ENCODE data around the gene KCND1. TPM values are rescaled to one million over a fixed set of nuclear protein-coding genes. Genes with fewer than 3 reads are reported as not detected.

The KCND1 gene
- total RNA-seq, 1 donor from 2014 or later, result 14.0 TPM

DNA sequence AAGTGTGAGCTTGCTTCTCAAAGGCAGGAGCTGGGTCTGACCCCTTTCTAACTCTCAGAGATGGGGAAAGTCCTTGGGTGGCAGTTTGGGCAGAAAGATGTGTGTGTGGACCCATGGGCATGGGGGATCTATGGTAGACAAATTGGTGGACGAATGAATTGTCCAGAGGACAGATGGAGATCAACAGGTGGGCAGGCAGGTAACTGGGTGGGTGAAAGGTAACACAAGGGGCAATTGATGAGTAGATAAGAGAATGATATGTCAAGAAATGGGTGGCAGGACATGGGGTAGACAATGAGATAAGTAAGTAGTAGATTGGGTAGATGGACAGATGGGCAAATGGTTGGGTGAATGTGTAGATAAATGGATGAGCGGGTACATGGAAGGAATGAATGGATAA lies 2.9 kb upstream of the KCND1 start:
- no peak for DNase-seq (ENCODE audit: low read depth)

DNA sequence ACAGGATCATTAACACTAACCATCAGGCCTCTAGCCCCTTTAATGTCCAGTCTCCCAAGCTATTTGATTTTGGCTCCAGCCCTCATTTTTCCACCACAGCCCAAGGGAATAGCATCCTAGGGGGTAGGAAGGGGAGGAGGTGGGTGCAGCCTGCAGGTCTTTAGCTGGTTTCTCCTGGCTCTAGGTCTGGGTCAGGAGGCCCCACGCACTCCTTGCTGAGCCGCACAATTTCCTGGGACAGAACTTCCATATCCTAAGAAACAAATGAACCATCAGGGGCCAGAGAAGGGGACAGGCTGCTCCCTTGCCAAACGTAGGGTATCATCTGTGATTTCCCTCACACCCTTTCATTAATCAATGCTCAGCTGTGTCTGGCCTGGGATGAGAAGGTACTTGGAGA lies 2.4 kb upstream of the KCND1 start:
- DNase-seq (ENCODE audit: low read depth), result no peak

DNA sequence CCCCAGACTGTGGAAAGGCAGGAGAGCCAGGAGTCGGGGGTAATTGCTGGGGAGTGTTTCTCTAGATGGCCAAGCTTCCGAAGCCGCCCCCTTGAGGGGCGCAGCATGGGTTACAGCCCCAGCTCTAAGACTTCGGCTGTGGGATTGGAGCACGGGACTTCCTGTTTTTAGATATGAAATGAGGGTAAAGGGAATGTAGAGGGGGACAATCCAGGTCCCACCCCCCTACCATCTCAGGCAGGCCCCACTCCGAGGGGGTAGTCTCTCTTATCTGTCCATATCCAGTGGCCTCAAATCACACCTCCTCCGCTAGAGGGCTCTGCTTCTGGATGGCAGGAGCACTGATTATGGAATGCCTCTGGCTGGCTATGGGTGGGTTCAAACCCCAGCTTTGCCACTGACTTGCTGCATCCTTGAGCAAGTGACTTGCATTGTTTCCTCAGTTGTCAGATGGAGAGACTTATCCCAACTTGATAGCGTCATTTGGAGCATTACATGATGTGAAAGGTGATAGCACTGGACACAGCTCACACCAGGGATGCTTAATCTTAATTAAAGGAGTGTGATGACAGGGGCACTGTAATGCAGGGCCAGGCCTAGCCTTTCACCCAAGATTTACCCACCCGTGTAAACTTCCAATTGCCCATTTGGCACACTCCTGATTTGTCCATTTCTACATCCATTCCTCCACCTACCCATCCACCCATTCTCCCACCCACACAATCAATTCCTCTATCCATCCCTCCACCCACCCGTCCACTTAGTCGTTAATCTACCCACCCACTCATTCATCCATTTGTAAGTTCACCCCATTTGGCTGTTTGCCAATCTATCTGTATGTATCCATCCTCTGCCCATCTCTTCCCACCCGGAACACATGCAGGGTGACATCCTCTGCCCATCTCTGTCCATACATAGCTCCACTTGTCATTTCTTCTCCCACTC lies 848 bp upstream of the KCND1 start:
- DNase-seq (ENCODE audit: low read depth), result peak; percentile 33

DNA sequence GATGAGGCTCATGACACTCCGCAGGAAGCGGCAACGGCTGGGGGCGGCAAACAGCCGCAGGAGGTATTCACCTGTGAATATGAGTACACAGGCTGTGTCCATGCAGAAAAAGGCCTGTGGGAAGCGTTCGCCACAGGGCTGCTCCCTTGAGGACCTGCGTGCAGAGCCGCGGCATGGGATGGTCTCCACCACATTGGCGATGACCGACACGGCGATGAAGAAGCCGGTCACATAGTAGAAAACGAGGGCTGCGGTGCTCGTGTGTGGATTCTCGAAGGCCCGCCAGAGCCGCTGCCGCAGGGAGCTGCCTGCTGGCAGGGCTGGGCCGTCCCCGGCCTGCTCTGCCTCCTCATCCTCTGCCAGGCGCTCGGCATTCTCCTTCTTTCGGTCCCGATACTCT lies 2.2 kb downstream of the KCND1 start:
- DNase-seq (ENCODE audit: low read depth), result no peak

DNA sequence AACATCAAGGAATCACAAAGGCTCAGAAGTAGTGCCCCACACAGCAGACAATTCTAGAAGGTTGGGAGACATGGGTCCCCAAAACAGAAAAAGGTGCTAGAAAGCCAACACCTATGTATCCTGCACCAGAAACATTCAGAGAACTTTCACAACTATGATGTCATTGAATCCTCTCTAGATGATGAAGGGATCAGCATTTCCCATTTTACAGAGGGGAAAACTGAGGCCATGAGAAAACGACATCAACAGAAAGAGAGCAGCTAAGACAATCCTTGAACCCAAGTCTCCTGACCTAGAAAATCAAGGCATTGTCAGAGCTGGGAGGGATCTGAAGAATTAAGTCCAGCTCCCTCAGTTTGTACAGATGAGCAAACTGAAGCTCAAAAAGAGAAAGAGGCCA lies 3.3 kb downstream of the KCND1 start:
- no peak for DNase-seq (ENCODE audit: low read depth)

DNA sequence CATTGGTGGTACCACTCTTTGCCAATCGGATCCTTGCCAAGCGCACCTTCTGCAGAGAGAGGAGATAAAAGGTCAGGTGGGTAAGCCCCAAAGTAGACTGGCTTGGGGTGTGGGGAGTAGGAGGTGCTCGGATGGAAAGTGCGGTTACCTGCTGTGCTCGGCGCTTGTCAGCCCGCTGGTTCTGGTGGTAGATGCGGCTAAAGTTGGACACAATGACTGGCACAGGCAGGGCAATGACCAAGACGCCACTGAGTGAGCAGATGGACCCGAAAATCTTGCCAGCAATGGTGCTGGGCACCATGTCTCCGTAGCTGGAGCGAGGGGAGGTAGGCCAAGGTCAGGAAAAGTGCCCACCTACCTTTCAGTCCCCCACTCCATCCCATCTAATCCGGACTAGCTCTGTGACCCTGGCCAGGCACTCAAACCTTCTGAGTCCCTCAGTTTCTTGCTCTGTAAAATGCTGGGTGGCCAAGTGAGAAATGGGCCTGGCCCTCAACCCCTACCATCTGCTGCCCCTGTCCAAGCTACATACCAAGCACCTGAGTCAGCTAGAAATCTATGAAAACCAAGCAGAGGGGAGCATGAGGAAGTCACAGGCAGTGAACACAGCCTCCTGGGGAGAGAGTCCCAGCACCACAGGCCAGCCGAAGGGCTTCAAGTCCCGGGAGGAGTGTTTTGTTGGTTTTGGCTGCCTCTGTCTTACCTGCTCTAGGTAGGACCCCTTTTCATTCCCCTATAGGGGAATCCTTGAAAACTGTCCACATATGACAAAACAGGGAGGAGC lies 4.7 kb downstream of the KCND1 start:
- peak; percentile 66 for DNase-seq (ENCODE audit: low read depth)

DNA sequence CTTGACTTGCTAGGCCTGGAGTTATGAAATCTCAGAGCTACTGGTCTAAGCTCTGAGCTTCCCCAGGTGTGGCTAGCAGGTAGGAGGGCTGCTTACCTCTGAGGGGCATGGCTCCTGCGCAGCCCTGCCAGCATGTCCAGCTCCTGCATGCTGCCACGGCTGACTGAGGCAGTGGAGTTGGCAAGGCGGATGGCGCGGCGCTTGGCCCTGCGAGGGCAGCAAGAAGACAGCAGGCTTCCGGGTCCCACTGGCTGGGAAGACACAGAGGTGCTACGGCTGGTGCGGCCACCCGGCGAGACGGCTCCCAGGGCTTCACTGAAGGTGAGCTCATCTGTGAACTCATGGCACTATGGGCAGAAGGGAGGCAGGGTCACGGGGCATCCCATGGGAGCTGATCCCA lies 5.7 kb downstream of the KCND1 start:
- no peak for DNase-seq (ENCODE audit: low read depth)

DNA sequence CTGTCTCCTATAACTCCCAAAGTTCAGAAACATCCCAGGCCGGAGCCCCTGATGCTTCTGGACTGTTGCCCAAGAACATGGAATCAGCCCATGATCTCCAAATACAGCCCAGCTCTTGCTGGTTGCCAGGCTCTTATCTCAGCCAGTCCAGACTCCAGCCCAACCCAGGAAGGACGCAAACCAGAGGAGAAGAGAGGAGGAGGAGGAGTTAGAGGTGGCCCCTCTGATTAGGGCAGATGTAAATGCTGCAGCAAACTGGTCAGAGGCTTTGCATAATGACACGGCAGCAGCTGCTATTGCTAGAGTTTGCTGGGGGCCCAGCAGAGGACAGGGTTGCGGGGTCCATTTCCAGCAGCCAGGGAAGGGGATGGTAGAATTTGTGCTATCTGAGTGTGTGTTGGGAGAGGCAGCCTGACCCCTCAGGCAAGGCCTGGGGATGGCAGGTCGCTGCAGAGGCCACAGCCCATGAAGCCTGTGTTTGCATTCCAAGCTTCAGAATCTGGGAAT lies 10.0 kb downstream of the KCND1 start:
- no peak for DNase-seq (ENCODE audit: low read depth)

DNA sequence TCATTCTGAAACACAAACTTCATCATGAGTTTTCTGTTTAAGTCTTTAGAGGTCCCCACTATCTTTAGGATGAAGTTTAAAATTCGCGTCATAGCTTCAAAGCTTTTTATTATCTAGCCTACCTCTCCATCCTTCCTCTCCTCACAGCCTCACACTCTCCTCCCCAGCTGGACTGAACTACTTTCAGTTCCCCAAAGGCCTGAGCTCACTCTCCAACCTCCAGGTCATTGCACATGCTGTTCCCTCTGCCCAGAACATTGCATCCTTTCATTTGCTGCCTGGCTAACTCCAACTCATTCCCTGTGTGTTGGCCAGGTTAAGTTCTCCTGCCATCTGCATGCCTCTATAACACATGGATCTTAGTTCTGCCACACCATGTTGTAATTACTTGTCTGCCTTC lies 11.4 kb downstream of the KCND1 start:
- no peak for DNase-seq (ENCODE audit: low read depth)

DNA sequence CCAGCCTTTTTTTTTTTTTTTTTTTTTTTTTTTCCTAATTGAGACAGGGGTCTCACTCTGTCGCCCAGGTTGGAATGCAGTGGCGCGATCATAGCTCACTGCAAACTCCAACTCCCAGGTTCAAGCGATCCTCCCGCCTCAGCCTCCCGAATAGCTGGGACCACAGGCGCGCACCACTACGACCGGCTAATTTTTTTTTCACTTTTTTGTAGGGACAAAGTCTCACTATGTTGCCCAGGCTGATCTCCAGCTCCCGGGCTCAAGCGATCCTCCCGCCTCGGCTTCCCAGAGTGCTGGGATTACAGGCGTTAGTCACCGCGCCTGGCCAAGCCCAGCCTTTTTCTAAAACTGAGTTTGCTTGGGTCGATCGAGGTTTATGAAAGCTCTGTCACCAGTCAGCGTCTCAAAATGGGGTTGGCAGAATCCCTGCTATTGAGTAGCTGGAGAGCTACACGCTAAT lies 13.0 kb downstream of the KCND1 start:
- DNase-seq (ENCODE audit: low read depth), result peak; percentile 37

DNA sequence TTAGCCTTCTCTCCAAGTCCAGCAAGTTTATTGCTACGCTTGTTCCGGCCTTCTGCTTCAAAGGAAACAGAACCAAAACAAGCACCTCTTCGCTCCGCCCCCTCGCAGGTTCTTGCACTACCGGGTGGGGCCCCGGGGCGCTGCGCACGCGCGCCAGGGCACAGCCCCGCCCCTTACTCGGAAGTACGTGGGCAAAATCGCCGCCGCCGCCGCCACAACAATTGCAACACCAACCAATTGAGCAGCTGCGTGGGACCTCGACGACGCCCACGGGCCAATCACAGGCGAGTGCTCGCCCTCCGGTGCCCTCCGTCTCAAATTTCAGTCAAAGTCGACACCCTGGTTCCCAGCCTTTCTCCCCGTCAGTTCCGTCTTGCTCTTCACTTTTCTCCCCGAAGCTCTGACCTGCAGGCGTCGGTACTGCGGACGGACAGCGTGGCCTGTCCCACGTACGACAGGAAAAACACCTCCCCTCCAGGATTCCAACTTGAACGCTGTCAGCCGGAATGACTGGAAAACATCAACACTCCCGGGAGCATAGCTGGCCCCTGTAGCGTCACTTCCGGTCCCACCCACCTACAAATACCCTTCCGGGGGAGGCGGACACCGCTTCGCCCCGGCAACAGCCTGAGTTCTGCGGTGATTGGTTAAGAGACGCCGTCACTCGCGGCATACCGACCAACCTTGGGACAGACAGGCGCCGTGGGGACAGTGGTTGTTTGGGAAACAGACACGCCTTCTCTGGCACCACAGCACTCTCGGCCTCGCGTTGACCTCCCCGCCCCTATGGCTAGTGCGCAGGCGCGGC lies 13.6 kb downstream of the KCND1 start:
- DNase-seq (ENCODE audit: low read depth), result peak; percentile 94

DNA sequence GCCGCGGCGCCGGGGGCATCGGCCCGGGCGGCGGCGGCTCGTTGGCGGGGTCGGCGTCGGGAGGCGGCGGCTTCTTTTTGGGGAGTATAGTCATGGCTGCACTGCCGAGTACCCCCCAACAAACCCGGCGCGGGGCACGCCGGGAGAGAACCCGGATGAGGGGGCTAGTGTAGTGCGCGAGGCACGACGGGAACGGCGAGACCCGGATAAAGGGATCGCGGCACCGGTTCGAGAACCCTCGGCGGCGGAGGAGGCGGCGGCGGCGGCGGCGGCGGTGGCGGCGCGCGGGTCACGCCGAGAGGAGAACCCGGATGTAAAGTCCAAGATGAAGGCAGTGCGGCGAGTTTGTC lies 14.2 kb downstream of the KCND1 start, which contains the start of gene OTUD5:
Gene OTUD5, minus strand, starts transcription at position 131 of the 350 bp plus-strand sequence. Its CDS starts 37 bp downstream, at position 94.
- DNase-seq (ENCODE audit: low read depth), result no peak

DNA sequence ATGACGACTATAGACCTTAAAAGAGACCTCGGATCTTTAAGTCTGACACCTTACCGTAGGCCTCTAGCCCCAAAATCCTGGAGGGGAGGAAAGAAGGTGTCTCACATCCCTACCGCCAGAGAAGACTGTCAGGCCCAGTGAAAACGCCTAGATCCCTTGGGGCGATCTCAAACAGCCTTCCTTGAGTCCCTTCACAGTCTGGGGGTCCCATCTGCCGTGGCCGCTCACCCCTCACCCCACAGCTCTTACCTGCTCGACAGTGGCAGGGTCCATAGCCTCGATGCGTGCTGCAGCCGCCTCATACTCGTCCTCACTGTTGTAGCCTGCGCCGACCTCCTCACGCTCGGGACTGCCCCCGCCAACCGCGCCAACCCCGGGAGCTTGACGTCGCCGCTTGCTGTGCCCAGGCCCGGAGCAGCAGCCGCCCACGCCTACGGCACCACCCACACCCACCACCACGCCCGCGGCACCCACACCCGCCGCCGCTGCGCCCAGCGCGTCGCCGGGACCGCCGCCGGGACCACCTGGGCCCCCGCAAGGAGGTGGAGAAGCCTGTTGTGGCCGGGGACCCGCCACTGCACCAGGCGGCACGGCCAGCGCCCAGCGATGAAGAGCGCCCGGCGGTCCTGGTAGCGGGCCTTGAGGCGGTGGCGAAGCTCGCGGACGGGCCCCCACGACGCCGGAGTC lies 14.8 kb downstream of the KCND1 start:
- DNase-seq (ENCODE audit: low read depth), result no peak

DNA sequence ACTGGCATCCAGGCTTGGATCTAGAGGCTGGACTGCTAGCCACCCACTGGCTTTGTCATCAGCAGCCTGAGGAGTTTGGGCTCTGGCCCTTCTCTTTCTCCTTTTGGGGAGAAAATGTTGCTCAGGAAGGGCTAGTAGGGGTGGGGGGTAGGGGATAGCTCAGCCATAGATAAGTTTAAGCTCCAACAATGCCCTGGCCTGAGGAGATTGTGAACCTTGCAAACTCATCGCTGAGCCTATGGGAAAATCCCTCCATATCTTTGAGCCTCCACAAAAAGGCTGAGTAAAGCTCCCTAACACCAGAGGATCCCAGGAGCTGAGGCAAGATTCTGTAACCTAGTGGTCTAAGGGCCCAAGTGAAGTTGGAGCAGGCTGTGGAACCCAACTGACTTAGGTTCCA lies 23.1 kb downstream of the KCND1 start:
- no peak for DNase-seq (ENCODE audit: low read depth)

DNA sequence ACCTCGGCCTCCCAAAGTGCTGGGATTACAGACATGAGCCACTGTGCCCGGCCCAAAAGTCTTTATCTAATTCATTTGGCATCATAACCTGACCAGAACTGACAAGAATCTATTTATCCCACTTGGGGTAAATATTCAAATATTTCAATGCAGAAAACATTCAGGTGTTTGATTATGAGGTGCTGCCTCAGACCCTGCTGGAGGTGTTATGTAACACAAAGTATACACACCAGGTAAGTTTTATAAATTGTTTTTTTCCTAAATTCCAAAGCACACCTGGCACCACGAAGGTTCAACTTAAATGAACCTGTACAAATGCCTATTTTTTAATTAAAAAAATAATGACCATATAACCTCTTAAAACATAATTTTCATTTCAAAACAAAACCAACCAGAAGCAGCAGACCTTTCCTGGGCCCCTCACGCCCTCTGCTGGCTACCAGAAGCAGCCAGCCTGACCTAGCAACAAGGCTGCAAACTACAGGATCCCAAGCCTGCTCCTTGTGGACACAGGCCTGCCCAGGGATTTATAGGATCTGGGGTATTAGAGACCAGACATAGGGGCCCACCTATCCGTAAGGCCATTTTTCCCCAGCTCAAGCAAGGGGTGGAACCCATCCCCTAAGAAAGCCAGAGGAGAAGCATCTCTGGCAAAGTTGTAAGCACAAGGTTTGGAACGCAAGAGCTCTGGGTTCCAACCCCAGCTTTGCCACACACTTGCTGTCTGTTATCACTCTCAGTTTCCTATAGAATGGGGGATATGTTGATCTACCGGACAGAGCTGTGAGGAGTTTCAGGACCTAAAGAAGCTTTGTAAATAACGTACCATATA lies 25.9 kb downstream of the KCND1 start:
- peak; percentile 23 for DNase-seq (ENCODE audit: low read depth)

DNA sequence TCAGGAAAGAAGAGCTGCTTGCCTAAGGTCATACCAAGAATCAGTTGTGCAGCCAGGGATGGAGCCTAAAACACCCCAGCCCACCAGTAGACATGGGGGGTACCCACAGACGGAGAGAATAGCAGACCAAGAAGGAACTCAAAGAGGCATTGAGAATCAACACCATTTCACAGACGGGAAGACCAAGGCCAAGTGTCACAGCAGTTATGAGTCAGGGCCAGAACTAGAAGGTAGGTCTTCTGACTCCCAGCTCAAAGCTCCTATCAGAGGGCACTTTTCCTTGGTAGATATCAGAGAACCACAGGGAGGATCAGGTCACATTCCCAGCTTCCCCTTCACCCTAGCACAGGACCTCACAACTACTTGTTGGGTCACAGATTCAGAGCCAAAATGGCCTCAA lies 28.7 kb downstream of the KCND1 start:
- DNase-seq (ENCODE audit: low read depth), result no peak

DNA sequence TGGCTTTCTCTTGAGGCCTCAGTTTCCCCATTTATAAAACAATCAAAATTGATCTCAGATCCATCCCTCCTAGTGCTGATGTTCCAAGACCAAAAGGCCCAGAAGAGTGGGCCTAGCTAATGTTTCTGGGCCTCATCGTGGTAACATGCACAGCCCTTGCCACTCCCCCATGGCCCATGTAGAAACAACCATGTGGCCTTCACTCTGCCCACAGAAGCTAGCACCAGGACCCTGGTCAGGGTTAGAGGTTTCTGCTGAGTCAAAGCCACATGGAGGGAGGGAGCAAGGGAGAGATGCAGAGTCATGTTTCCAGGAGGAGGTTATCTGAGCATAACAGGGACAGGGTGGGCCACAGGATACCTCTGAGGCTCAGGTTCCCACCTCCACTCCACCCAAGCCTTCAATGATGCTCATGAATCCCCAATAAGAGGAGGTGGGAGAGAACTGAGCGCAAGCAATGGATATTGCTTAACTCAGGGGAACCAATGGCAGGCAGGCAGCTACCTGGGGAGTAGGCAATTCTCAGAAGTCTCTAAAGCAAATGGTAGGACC lies 31.2 kb downstream of the KCND1 start:
- DNase-seq (ENCODE audit: low read depth), result no peak

DNA sequence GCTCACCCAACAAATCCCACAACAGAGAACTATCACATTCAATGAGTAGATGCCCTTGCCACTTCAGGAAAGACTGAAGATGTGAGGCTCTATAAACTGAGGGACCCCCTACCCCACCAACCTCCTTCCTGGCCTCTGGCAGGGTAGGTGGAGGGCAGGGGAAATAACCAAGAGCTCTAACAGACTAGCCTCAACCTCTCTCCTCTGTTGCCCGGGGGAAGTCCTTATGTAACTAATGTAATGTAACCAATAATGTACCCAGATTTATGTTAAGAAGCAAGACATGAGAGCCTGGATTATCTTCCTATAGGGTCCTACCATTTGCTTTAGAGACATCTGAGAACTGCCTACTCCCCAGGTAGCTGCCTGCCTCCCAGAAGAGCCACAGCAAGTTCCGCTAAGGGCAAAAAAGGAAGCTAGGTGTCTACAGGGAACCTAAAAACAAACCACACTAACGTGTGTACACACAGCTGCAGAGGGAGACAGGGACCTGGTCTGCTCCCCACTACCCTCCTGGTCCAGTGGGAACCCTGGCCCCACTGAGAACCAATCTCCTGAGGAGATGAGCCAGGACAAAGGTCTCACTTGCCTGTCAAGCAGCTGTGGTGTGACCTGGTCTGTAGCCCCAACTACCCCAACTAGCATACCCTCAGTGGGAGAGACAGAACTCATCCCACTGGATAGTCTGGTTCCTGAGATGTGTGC lies 32.0 kb downstream of the KCND1 start:
- no peak for DNase-seq (ENCODE audit: low read depth)

DNA sequence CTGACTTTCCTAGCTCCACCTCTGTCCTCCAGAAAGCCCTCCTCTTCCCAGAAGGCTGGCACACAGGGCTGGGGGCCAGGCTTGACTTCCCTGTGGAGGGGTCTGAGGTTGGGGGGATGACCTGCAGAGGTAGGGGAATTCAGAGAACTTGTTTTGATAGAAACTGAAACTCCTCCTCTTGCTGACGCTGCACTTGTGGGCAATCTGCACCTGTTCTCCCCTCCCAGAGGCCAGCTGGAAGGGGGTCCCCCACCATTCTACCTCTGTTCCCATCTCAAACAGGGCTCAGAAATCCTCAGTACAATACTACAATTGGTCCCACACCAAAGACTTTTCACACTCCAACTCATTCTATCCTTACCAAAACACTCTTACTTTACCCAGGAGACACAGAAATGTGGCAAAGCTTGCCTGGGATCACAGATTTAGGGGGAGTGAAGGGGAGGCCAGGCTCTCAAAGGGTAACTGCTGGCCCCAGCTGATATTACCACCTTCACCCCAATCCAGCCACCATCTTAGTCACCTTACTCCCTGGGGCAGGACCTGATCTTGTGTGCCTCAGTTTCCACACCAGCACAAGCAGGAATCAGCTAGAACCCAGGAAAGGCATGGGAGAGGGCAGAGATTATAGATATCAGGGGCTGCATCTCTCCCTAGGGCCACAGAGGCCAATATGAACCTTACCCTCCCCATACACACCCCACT lies 32.8 kb downstream of the KCND1 start:
- no peak for DNase-seq (ENCODE audit: low read depth)
